HL-60 (cell line): ENCODE measurements around the gene ARF1.

Experiments
- DNase-seq, 2 experiments: peaks; one replicate each; pipeline ENCODE4 v3.0.0-alpha.2; 2010 to 2020; ENCODE audit warnings: low read depth in 1 of 2, low spot score in 1 of 2
- H3K27ac ChIP-seq: fragments of 250-450 bp; sonication (Bioruptor Pico); replicated peaks from 2 replicates; pipeline ENCODE4 v1.5.1; 2020; ENCODE audit warnings: mild to moderate bottlenecking, moderate library complexity
- H3K27me3 ChIP-seq: fragments of 250-450 bp; sonication (Bioruptor Pico); 2 replicates; pipeline ENCODE4 v1.5.1; 2021; ENCODE audit warnings: mild to moderate bottlenecking, moderate library complexity; ENCODE audit not compliant: insufficient read depth, poor library complexity, severe bottlenecking
- H3K4me3 ChIP-seq: replicated peaks from 2 replicates; pipeline ENCODE4 v1.5.1; 2011; ENCODE audit warnings: mild to moderate bottlenecking, control low read depth, low read length; ENCODE audit not compliant: insufficient read depth
- GABPA ChIP-seq: IDR thresholded peaks from 2 replicates; pipeline ENCODE4 v1.6.1; 2012; ENCODE audit warnings: low read depth
- POLR2AphosphoS5 ChIP-seq: IDR thresholded peaks from 2 replicates; pipeline ENCODE4 v1.6.1; 2012; ENCODE audit warnings: low read depth
- REST ChIP-seq: IDR thresholded peaks from 2 replicates; pipeline ENCODE4 v1.6.1; 2012; ENCODE audit warnings: low read depth; ENCODE audit not compliant: insufficient replicate concordance
- SPI1 ChIP-seq: IDR thresholded peaks from 2 replicates; pipeline ENCODE4 v1.6.1; 2012; ENCODE audit warnings: low read depth, mild to moderate bottlenecking, borderline replicate concordance
- TF ChIP-seq, protein P1 (sequence below): IDR thresholded peaks from one replicate; pipeline ENCODE4 v1.5.1; 2011; ENCODE audit warnings: low read length, control low read depth, inconsistent platforms; ENCODE audit not compliant: insufficient read depth

Gene ARF1

DNA sequence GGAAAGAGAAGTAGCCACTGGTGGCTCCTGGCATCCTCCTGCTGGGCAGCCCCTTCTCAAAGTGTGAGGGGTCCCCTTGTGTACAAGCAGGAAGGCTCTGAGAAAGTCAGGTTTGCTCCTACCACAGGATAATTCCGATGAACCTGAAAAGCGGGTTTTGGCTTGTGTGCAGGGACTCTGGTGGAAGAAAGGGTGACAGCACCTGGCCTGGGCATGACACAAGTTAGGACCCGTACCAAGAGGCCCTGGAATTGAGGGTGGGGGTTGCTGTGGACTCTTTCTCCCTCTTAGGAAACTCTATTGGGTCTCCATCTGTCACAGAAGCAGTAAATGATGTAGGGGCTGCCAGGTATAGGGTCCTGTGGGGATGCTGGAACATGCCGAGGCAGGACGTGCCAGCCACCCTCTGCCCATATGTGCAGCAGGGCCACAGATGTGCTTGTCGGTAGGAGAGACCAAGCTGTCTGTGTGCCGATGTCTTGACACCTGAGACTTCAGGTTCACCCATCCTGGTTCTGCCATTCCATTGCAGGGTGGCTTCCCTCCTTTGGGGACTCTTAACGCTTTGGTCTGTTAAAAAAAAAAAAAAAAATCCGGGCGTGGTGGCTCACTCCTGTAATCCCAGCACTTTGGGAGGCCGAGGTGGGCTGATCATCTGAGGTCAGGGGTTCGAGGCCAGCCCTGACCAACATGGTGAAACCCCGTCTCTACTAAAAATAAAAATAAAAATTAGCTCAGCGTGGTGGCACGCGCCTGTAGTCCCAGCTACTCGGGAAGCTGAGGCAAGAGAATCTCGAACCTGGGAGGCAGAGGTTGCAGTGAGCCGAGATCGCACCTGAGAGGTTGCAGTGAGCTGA is 10.8 kb downstream of the ARF1 start:
- TF ChIP-seq GABPA = no peak
- Histone ChIP-seq H3K4me3 (no peak overlapping the region), H3K27ac (no peak overlapping the region), H3K27me3 (no peaks in the 10 kb centered on the region)
- no peak for DNase-seq

- H3K27ac ChIP-seq = no peak overlapping the region
- no peak for TF ChIP-seq REST
- no peak for TF ChIP-seq SPI1
- no peak for TF ChIP-seq GABPA
- TF ChIP-seq POLR2AphosphoS5 = no peak
- TF ChIP-seq, protein P1, sequence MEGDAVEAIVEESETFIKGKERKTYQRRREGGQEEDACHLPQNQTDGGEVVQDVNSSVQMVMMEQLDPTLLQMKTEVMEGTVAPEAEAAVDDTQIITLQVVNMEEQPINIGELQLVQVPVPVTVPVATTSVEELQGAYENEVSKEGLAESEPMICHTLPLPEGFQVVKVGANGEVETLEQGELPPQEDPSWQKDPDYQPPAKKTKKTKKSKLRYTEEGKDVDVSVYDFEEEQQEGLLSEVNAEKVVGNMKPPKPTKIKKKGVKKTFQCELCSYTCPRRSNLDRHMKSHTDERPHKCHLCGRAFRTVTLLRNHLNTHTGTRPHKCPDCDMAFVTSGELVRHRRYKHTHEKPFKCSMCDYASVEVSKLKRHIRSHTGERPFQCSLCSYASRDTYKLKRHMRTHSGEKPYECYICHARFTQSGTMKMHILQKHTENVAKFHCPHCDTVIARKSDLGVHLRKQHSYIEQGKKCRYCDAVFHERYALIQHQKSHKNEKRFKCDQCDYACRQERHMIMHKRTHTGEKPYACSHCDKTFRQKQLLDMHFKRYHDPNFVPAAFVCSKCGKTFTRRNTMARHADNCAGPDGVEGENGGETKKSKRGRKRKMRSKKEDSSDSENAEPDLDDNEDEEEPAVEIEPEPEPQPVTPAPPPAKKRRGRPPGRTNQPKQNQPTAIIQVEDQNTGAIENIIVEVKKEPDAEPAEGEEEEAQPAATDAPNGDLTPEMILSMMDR = no peak
- no peak overlapping the region for H3K4me3 ChIP-seq
- no peak for DNase-seq
- no peaks in the 10 kb centered on the region for H3K27me3 ChIP-seq
Measured at GRCh38 chr1:228094432-228095016, 12.0 kb downstream of the ARF1 start.

GRCh38 chr1:228095161-228095560 is 12.7 kb downstream of the ARF1 start:
- Histone ChIP-seq H3K27ac (no peak overlapping the region), H3K4me3 (no peak overlapping the region), H3K27me3 (no peaks in the 10 kb centered on the region)
- DNase-seq = no peak
- TF ChIP-seq SPI1 (no peak), POLR2AphosphoS5 (no peak), REST (no peak), GABPA (no peak)
- TF ChIP-seq, protein P1 = no peak

DNA sequence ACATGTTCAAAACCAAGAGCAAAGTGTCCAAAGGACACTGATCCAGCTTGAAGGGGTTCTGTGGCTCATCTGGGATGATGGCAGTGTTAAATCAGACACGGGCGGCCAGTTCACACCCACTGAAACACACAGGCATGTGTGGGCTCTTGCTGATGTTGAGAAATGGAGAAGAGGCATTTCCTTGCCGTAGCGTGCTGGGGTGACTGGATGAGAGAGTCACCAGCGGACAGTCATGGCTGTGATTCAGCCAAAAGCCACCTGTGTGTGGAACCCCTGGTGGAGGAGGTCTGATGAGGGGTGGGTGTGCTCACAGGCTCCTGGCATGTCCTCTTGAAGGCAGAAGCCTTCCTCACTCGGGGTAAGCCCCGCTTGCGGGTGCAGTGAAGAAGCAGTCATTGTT is 13.4 kb downstream of the ARF1 start:
- DNase-seq = no peak
- H3K27me3 ChIP-seq = no peaks in the 10 kb centered on the region
- TF ChIP-seq GABPA (no peak), POLR2AphosphoS5 (no peak), REST (no peak), SPI1 (no peak)
- TF ChIP-seq, protein P1 = no peak
- no peak overlapping the region for H3K4me3 ChIP-seq
- H3K27ac ChIP-seq = no peak overlapping the region
